Neural cell (in vitro differentiated cells): ENCODE data around the gene TTC39A.

Experiments
- CTCF ChIP-seq: fragments of 450-650 bp; IDR thresholded peaks from 2 replicates; pipeline ENCODE4 v1.5.1; 2014; ENCODE audit warnings: antibody characterized with exemption, mild to moderate bottlenecking, moderate library complexity; ENCODE audit not compliant: poor library complexity, severe bottlenecking
- EP300 ChIP-seq: fragments of 450-650 bp; conservative IDR thresholded peaks from 2 replicates; pipeline ENCODE4 v1.6.1; 2014; ENCODE audit warnings: antibody characterized with exemption, mild to moderate bottlenecking, moderate library complexity; ENCODE audit not compliant: poor library complexity, severe bottlenecking
- EZH2 ChIP-seq: fragments of 200-600, 300-800 bp; shearing (Covaris generic), sonication (generic); IDR thresholded peaks from 2 replicates; pipeline ENCODE4 v1.6.1; 2014; ENCODE audit warnings: antibody characterized with exemption, low read length, borderline replicate concordance, mild to moderate bottlenecking; ENCODE audit not compliant: insufficient read depth, poor library complexity, severe bottlenecking
- MXI1 ChIP-seq: fragments of 450-650 bp; conservative IDR thresholded peaks from 2 replicates; pipeline ENCODE4 v1.6.1; 2014; ENCODE audit warnings: antibody characterized with exemption, mild to moderate bottlenecking; ENCODE audit not compliant: poor library complexity, severe bottlenecking
- POLR2AphosphoS5 ChIP-seq: IDR thresholded peaks from 2 replicates; pipeline ENCODE4 v1.6.1; 2012
- RAD21 ChIP-seq: fragments of 450-650 bp; conservative IDR thresholded peaks from 2 replicates; pipeline ENCODE4 v1.6.1; 2014; ENCODE audit warnings: antibody characterized with exemption, mild to moderate bottlenecking, moderate library complexity
- SMC3 ChIP-seq: fragments of 450-650 bp; conservative IDR thresholded peaks from 2 replicates; pipeline ENCODE4 v1.6.1; 2014; ENCODE audit warnings: antibody characterized with exemption, mild to moderate bottlenecking, moderate library complexity; ENCODE audit not compliant: poor library complexity
- TAF1 ChIP-seq: IDR thresholded peaks from 2 replicates; pipeline ENCODE4 v1.6.1; 2012; ENCODE audit warnings: low read depth

- TF ChIP-seq CTCF, result no peak
- no peak for TF ChIP-seq EP300
- TF ChIP-seq MXI1, result no peak
- TF ChIP-seq POLR2AphosphoS5, result no peak
- TF ChIP-seq RAD21, result no peak
- TF ChIP-seq EZH2, result no peak
- TF ChIP-seq TAF1, result no peak
- no peak for TF ChIP-seq SMC3
Observed at GRCh38 chr1:51340380-51340779, 10.0 kb upstream of the TTC39A start.
